ENCODE measurements around the gene BANK1. TPM values are rescaled to one million over a fixed set of nuclear protein-coding genes. Genes with fewer than 3 reads are reported as not detected.

The BANK1 gene
- total and polyA plus RNA-seq, 10 of the 15 experiments (the other 5 are each of a cell fraction or from before 2014, with no cell fraction given), result 0.13 to 2.1 (median 0.42) TPM

DNA sequence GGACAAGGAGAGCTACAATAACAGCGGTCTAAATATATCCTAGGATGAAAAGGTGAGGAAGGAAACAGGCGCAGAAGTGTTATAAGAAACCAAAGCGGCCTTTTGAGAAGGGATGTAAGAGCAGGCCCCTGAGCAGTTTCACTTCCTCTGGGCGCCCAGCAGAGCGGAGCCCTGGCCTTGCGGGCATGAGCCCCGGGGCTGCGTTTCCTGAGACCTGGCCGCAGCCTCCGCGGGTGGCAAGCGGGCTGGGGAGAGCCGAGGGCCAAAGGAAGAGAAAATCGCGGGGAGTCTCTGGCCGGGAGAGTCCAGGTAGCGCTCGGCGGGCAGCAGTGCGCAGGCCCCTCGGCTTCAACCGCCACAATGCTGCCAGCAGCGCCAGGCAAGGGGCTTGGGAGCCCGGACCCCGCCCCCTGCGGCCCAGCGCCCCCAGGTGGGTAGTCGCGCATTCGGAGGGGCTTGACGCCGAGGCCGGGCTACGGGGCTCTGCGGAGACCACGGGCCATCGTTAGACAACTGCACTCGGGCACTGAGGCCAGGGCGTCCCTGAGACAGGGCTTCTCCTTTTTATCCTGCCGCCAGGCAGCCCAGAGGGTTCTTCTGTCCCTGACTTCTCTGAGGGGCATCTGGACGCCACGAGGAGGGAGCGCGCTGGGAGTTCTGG is at the start of gene BANK1 (continued):
- peak; percentile 87 for TF ChIP-seq NR2F1 (conservative IDR thresholded peaks at IDR 0.05)

DNA sequence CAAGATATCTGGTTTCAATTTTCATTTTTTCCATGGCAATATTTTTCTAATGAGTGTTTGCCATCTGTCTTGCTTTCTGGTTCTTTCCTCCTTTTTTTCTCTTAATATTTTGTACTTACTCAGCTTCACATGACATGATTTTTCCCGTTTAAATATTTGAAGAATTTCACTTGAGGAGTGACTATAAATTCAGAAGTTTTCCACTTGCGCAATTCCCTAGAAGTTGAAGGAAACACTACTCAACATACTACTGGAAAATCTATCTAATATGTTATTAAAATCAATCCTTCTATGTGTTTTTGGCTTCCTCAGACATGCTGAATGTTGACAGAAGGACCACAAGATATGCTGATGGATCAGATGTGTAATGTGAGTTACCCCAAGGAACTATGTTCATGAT is 36.8 kb upstream of the BANK1 start:
- no peak overlapping the region for H3K4me3 ChIP-seq
- H4K20me1 ChIP-seq (ENCODE audit: control insufficient read depth, insufficient read depth), result no peaks in the 10 kb centered on the region
- H3K9ac ChIP-seq (ENCODE audit: control insufficient read depth, insufficient read depth, low read length), result no peak overlapping the region
- in situ Hi-C loops (cut with MboI) (no loop called here), intact Hi-C loops (cut with micrococcal nuclease; ENCODE audit: unreplicated experiment) (no loop called here)
- POLR2A ChIA-PET, result no interaction called here
- no peaks in the 10 kb centered on the region; a peak in 1 of 4 replicates for H3K27me3 ChIP-seq (replicated peaks in 1 of 2; ENCODE audit: control insufficient read depth in 2 of 2, insufficient read depth in 2 of 2, low read length in 1 of 2)
- no peaks in the 10 kb centered on the region for H3K9me3 ChIP-seq (replicated peaks; ENCODE audit: control insufficient read depth, insufficient read depth, low read length)
- CTCF ChIA-PET, result no interaction called here
- DNase-seq (ENCODE audit: low read depth, low spot score), result no peak
- no peaks in the 10 kb centered on the region for H3K36me3 ChIP-seq (ENCODE audit: control insufficient read depth in 2 of 2, insufficient read depth in 2 of 2, low read length in 1 of 2)
- H3K79me2 ChIP-seq (ENCODE audit: control insufficient read depth, insufficient read depth, low read length), result no peaks in the 10 kb centered on the region
- no peak for ATAC-seq
- RAD21 ChIA-PET (ENCODE audit: unreplicated experiment), result no interaction called here
- H3K27ac ChIP-seq (ENCODE audit: control insufficient read depth, insufficient read depth), result no peak overlapping the region
- H3K4me1 ChIP-seq (ENCODE audit: control insufficient read depth, insufficient read depth, low read length), result no peaks in the 10 kb centered on the region
- H2AFZ ChIP-seq (ENCODE audit: control insufficient read depth, low read depth, low read length), result no peak overlapping the region
- WGBS (ENCODE audit: insufficient coverage, insufficient replicate concordance, low lambda C conversion rate, missing lambda C conversion rate), result 43% methylated on average over 2 of the region's 2 CpGs
- FAIRE-seq, result no peak
- SMC1A ChIA-PET (ENCODE audit: uncharacterized antibody, unreplicated experiment), result no interaction called here
- no TSS peak for BruUV-seq (replicated peaks)
- no peak overlapping the region for H3K4me2 ChIP-seq (ENCODE audit: control insufficient read depth, insufficient read depth)
- TF ChIP-seq, protein P1, sequence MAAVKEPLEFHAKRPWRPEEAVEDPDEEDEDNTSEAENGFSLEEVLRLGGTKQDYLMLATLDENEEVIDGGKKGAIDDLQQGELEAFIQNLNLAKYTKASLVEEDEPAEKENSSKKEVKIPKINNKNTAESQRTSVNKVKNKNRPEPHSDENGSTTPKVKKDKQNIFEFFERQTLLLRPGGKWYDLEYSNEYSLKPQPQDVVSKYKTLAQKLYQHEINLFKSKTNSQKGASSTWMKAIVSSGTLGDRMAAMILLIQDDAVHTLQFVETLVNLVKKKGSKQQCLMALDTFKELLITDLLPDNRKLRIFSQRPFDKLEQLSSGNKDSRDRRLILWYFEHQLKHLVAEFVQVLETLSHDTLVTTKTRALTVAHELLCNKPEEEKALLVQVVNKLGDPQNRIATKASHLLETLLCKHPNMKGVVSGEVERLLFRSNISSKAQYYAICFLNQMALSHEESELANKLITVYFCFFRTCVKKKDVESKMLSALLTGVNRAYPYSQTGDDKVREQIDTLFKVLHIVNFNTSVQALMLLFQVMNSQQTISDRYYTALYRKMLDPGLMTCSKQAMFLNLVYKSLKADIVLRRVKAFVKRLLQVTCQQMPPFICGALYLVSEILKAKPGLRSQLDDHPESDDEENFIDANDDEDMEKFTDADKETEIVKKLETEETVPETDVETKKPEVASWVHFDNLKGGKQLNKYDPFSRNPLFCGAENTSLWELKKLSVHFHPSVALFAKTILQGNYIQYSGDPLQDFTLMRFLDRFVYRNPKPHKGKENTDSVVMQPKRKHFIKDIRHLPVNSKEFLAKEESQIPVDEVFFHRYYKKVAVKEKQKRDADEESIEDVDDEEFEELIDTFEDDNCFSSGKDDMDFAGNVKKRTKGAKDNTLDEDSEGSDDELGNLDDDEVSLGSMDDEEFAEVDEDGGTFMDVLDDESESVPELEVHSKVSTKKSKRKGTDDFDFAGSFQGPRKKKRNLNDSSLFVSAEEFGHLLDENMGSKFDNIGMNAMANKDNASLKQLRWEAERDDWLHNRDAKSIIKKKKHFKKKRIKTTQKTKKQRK (IDR thresholded peaks at IDR 0.05; ENCODE audit: low read depth, low read length), result no peak
- TF ChIP-seq LARP7 (IDR thresholded peaks at IDR 0.05) (no peak), MXI1 (IDR thresholded peaks at IDR 0.05; ENCODE audit: low read depth, low read length) (no peak), E2F8 (IDR thresholded peaks at IDR 0.05; ENCODE audit: low read depth, partially characterized antibody) (no peak), TAF1 (IDR thresholded peaks at IDR 0.05; ENCODE audit: borderline replicate concordance, low read depth, low read length) (no peak), HSF1 (IDR thresholded peaks at IDR 0.05; ENCODE audit: low read depth, low read length) (no peak), SREBF2 (IDR thresholded peaks at IDR 0.05; ENCODE audit: low read length) (no peak), BRCA1 (IDR thresholded peaks at IDR 0.05; ENCODE audit: low read depth, low read length) (no peak), BCL3 (IDR thresholded peaks at IDR 0.05; ENCODE audit: borderline replicate concordance, insufficient read depth, low read depth, low read length, poor library complexity, severe bottlenecking) (no peak)

All from GM12878 (cell line).